ENCODE measurements around the gene ST3GAL6.

ST3GAL6 gene

DNA sequence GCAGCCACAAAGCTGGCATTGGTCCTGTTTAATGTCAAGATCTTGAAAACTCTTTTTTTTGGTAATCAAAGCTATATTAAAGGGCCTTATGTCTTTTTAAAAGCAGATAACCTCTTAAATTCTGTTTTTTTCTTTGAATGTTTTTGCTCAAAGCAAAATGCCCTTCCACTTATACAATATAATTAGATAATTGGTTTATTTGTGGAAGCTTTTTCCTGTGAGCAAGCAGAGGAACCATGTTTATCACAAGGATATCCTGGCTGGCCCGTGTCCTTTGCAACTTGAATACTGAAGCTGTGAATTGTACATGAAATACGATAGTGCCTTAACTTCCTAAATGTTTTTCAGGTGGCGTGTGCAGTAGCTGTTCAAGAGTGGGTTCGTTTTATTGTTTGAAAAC is 2.6 kb downstream of the ST3GAL6 start:
- H3K27me3 ChIP-seq (ENCODE audit: insufficient read depth, low read length), result no peaks in the 10 kb centered on the region
- H2BK12ac ChIP-seq (ENCODE audit: low read length), result no peak overlapping the region
- H3K36me3 ChIP-seq (ENCODE audit: control insufficient read depth in 1 of 2, insufficient read depth in 2 of 2, low read length in 2 of 2), result no peaks in the 10 kb centered on the region
- H3K9me3 ChIP-seq (ENCODE audit: insufficient read depth, low read depth, low read length), result no peaks in the 10 kb centered on the region
- no CpG with 5 or more reads among the region's 4 CpGs for WGBS (ENCODE audit: extremely low coverage, insufficient coverage, insufficient read length)
- no peak overlapping the region for H4K8ac ChIP-seq (ENCODE audit: low read depth, low read length)
- H3K27ac ChIP-seq (ENCODE audit: low read depth, low read length), result no peak overlapping the region
- DNase-seq, result no peak
- H2BK120ac ChIP-seq (ENCODE audit: insufficient read depth, low read length, poor library complexity), result no peak overlapping the region
- H4K91ac ChIP-seq (ENCODE audit: low read depth, low read length), result no peak overlapping the region
- H3K18ac ChIP-seq (ENCODE audit: low read length), result no peak overlapping the region
- H3K14ac ChIP-seq (ENCODE audit: low read length), result no peak overlapping the region
- no peak overlapping the region for H2BK5ac ChIP-seq (ENCODE audit: low read depth, low read length, poor library complexity)
- H3K23ac ChIP-seq (ENCODE audit: low read length), result no peak overlapping the region
- H3K4ac ChIP-seq (ENCODE audit: low read depth, low read length), result no peak overlapping the region
- H2AFZ ChIP-seq (ENCODE audit: insufficient read depth, low read length, poor library complexity), result no peak overlapping the region
- H3K4me2 ChIP-seq (ENCODE audit: low read length), result no peak overlapping the region
- H3K79me1 ChIP-seq (ENCODE audit: low read length), result no peaks in the 10 kb centered on the region
- H4K12ac ChIP-seq (ENCODE audit: low read depth, low read length), result no peak overlapping the region
- no peaks in the 10 kb centered on the region for H3K79me2 ChIP-seq (ENCODE audit: control insufficient read depth, insufficient read depth, low read length, poor library complexity)
- H3K4me1 ChIP-seq (ENCODE audit: control insufficient read depth in 1 of 2, insufficient read depth in 2 of 2, low read length in 2 of 2), result no peaks in the 10 kb centered on the region
- no peak overlapping the region for H2AK5ac ChIP-seq (ENCODE audit: low read length)
- H3K9ac ChIP-seq (ENCODE audit: low read length), result no peak overlapping the region
- H3K4me3 ChIP-seq (ENCODE audit: low read depth, low read length), result no peak overlapping the region

DNA sequence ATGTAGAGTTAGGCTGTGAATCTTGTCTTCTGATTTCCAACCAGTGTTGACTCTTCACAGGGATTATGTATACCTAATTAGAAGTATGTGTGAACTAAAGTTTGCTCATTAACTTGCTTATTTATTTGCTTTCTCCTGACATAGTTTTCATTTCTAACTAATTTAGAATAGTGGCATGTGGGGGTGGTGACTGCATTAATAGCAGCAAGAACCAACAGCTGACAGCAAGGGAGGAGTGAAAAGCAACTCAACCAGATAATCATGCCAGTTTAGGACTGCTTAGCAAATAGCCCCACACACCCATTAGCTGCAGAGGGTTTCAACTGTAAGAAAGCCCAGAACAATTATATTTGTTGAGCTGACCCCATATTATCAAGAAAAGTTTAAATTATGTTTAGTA is 3.8 kb downstream of the ST3GAL6 start:
- no peak overlapping the region for H3K4me2 ChIP-seq (ENCODE audit: low read length)
- no peak overlapping the region for H4K91ac ChIP-seq (ENCODE audit: low read depth, low read length)
- H3K79me2 ChIP-seq (ENCODE audit: control insufficient read depth, insufficient read depth, low read length, poor library complexity), result no peaks in the 10 kb centered on the region
- H2AK5ac ChIP-seq (ENCODE audit: low read length), result no peak overlapping the region
- no peaks in the 10 kb centered on the region for H3K36me3 ChIP-seq (ENCODE audit: control insufficient read depth in 1 of 2, insufficient read depth in 2 of 2, low read length in 2 of 2)
- H3K27ac ChIP-seq (ENCODE audit: low read depth, low read length), result no peak overlapping the region
- H2AFZ ChIP-seq (ENCODE audit: insufficient read depth, low read length, poor library complexity), result no peak overlapping the region
- H2BK5ac ChIP-seq (ENCODE audit: low read depth, low read length, poor library complexity), result no peak overlapping the region
- H3K9me3 ChIP-seq (ENCODE audit: insufficient read depth, low read depth, low read length), result no peaks in the 10 kb centered on the region
- H3K27me3 ChIP-seq (ENCODE audit: insufficient read depth, low read length), result no peaks in the 10 kb centered on the region
- no peak for DNase-seq
- H3K4me3 ChIP-seq (ENCODE audit: low read depth, low read length), result no peak overlapping the region
- H2BK12ac ChIP-seq (ENCODE audit: low read length), result no peak overlapping the region
- H3K79me1 ChIP-seq (ENCODE audit: low read length), result no peaks in the 10 kb centered on the region
- H3K9ac ChIP-seq (ENCODE audit: low read length), result no peak overlapping the region
- H3K18ac ChIP-seq (ENCODE audit: low read length), result no peak overlapping the region
- no peak overlapping the region for H3K14ac ChIP-seq (ENCODE audit: low read length)
- H3K23ac ChIP-seq (ENCODE audit: low read length), result no peak overlapping the region
- H3K4ac ChIP-seq (ENCODE audit: low read depth, low read length), result no peak overlapping the region
- no peak overlapping the region for H2BK120ac ChIP-seq (ENCODE audit: insufficient read depth, low read length, poor library complexity)
- no peak overlapping the region for H4K8ac ChIP-seq (ENCODE audit: low read depth, low read length)
- no peak overlapping the region for H4K12ac ChIP-seq (ENCODE audit: low read depth, low read length)
- no peaks in the 10 kb centered on the region for H3K4me1 ChIP-seq (ENCODE audit: control insufficient read depth in 1 of 2, insufficient read depth in 2 of 2, low read length in 2 of 2)

DNA sequence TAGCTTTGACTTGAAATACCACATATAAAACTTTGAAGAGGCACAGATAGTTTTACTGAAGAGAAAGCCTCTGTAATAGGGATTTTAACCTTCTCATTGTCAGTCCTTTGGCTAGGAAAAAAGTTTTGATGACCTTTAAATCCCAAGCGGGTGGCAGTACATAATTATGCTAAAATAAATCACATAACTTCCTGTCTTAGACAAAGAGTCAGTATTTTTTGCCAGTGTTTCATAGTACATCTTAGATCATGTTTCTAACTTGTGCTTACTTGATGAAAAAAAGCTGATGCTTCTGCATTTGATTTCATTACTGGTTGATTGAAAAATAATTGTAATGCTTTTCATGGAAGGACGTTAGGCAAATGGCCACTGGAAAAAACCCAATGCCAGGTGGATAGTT is 5.8 kb downstream of the ST3GAL6 start:
- WGBS (ENCODE audit: extremely low coverage, insufficient coverage, insufficient read length), result no CpG with 5 or more reads among the region's 2 CpGs
- Histone ChIP-seq H3K4ac (ENCODE audit: low read depth, low read length) (no peak overlapping the region), H2AFZ (ENCODE audit: insufficient read depth, low read length, poor library complexity) (no peak overlapping the region), H3K79me1 (ENCODE audit: low read length) (no peaks in the 10 kb centered on the region), H3K27me3 (ENCODE audit: insufficient read depth, low read length) (no peaks in the 10 kb centered on the region), H4K91ac (ENCODE audit: low read depth, low read length) (no peak overlapping the region), H3K18ac (ENCODE audit: low read length) (no peak overlapping the region), H4K8ac (ENCODE audit: low read depth, low read length) (no peak overlapping the region), H2BK120ac (ENCODE audit: insufficient read depth, low read length, poor library complexity) (no peak overlapping the region), H3K9ac (ENCODE audit: low read length) (no peak overlapping the region), H3K4me1 (ENCODE audit: control insufficient read depth in 1 of 2, insufficient read depth in 2 of 2, low read length in 2 of 2) (no peaks in the 10 kb centered on the region), H3K23ac (ENCODE audit: low read length) (no peak overlapping the region), H2AK5ac (ENCODE audit: low read length) (no peak overlapping the region), H4K12ac (ENCODE audit: low read depth, low read length) (no peak overlapping the region), H3K4me2 (ENCODE audit: low read length) (no peak overlapping the region), H3K4me3 (ENCODE audit: low read depth, low read length) (no peak overlapping the region), H2BK12ac (ENCODE audit: low read length) (no peak overlapping the region), H3K27ac (ENCODE audit: low read depth, low read length) (no peak overlapping the region), H3K79me2 (ENCODE audit: control insufficient read depth, insufficient read depth, low read length, poor library complexity) (no peaks in the 10 kb centered on the region), H3K9me3 (ENCODE audit: insufficient read depth, low read depth, low read length) (no peaks in the 10 kb centered on the region), H2BK5ac (ENCODE audit: low read depth, low read length, poor library complexity) (no peak overlapping the region), H3K36me3 (ENCODE audit: control insufficient read depth in 1 of 2, insufficient read depth in 2 of 2, low read length in 2 of 2) (no peaks in the 10 kb centered on the region), H3K14ac (ENCODE audit: low read length) (no peak overlapping the region)
- DNase-seq, result no peak

DNA sequence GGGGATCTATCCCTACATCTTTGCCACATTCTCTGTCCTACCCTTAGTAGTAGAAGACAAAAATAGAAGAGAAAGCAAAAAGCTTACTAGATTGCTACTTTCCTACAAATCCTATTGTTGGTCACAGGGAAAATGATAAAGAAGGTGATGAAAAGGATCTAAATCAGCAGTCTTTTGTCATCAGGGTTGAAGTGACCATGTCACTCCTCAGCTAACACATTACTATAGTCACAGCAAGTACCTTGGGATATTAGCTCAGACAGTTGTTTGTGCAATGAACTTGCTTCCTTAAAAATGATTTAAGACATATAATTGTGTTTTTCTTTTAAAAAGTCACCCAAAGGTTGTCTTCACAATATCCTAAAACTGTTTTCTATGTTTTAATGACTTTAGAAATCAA is 6.3 kb downstream of the ST3GAL6 start:
- no peak overlapping the region for H3K23ac ChIP-seq (ENCODE audit: low read length)
- H2AFZ ChIP-seq (ENCODE audit: insufficient read depth, low read length, poor library complexity), result no peak overlapping the region
- H3K79me1 ChIP-seq (ENCODE audit: low read length), result no peaks in the 10 kb centered on the region
- H3K36me3 ChIP-seq (ENCODE audit: control insufficient read depth in 1 of 2, insufficient read depth in 2 of 2, low read length in 2 of 2), result no peaks in the 10 kb centered on the region
- no peaks in the 10 kb centered on the region for H3K4me1 ChIP-seq (ENCODE audit: control insufficient read depth in 1 of 2, insufficient read depth in 2 of 2, low read length in 2 of 2)
- no peaks in the 10 kb centered on the region for H3K79me2 ChIP-seq (ENCODE audit: control insufficient read depth, insufficient read depth, low read length, poor library complexity)
- H3K14ac ChIP-seq (ENCODE audit: low read length), result no peak overlapping the region
- no peak overlapping the region for H3K4me3 ChIP-seq (ENCODE audit: low read depth, low read length)
- H3K4ac ChIP-seq (ENCODE audit: low read depth, low read length), result no peak overlapping the region
- H3K4me2 ChIP-seq (ENCODE audit: low read length), result no peak overlapping the region
- no peak overlapping the region for H2BK12ac ChIP-seq (ENCODE audit: low read length)
- DNase-seq, result no peak
- no peak overlapping the region for H4K12ac ChIP-seq (ENCODE audit: low read depth, low read length)
- no peak overlapping the region for H3K18ac ChIP-seq (ENCODE audit: low read length)
- H2BK120ac ChIP-seq (ENCODE audit: insufficient read depth, low read length, poor library complexity), result no peak overlapping the region
- H2BK5ac ChIP-seq (ENCODE audit: low read depth, low read length, poor library complexity), result no peak overlapping the region
- no peaks in the 10 kb centered on the region for H3K27me3 ChIP-seq (ENCODE audit: insufficient read depth, low read length)
- H2AK5ac ChIP-seq (ENCODE audit: low read length), result no peak overlapping the region
- no peak overlapping the region for H3K9ac ChIP-seq (ENCODE audit: low read length)
- no peak overlapping the region for H4K8ac ChIP-seq (ENCODE audit: low read depth, low read length)
- H3K27ac ChIP-seq (ENCODE audit: low read depth, low read length), result no peak overlapping the region
- H4K91ac ChIP-seq (ENCODE audit: low read depth, low read length), result no peak overlapping the region
- H3K9me3 ChIP-seq (ENCODE audit: insufficient read depth, low read depth, low read length), result no peaks in the 10 kb centered on the region

Measured in trophoblast cell (in vitro differentiated cells and primary cell).